ENCODE measurements around the gene CMTM7. TPM values are rescaled to one million over a fixed set of nuclear protein-coding genes. Genes with fewer than 3 reads are reported as not detected.

CMTM7 gene
- total RNA-seq, 1 experiment from 2014 or later, result 62.6 TPM

DNA sequence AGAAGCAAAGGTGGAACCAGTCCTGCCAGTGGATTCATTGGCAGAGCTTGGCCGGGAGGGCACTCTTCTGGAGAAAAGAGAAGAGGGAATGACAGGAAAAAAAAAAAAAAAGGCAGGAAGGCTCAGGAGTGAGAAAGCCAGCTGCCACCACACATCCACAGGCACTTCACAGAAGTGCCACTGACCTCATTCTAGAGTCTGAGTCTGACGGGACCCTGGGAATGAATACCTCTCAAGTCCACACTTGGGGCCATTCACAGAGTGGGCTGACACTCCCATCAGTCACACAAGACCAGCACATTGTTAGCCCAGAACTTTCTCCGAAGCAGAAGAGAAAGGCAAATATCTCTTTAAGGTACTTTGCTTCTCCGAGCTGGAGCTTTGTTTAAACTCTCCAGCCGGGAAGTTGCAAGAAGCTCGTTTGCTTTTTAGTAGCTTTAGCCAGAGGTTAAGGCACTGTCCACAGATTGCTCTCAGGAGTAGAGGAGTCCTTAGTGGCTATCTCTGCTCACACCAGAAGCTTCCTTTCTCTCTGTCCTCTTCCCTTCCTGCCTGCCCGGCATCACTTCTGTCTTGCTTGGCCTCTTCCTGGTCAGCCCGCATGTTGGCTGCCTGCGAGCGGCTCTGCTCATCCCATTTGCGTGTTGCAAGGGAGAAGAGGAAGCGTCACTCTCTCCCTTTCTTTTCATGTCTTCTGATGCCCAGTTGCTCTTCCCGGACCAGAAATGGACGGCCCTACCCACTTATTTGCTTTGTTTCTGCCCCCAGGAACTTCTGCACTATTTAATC, 57.2 kb downstream of the CMTM7 start:
- no peak for ATAC-seq
- RAD21 ChIA-PET (ENCODE audit: low non-redundant PET in 1 of 2, low total read pairs in 2 of 2, uncharacterized antibody in 2 of 2, unreplicated experiment in 2 of 2), result no interaction called here
- Histone ChIP-seq H3K4me3 (replicated peaks in 1 of 2; ENCODE audit: low read depth in 1 of 2, low read length in 2 of 2) (no peak overlapping the region), H3K9me2 (ENCODE audit: insufficient read depth) (no peaks in the 10 kb centered on the region), H3K4me1 (ENCODE audit: control insufficient read depth in 1 of 2, insufficient read depth in 2 of 2, low read length in 2 of 2) (peaks cover 2 to 5% of the 10 kb centered on the region in 2 experiments; a peak in 2 of 4 replicates), H3K9ac (ENCODE audit: low read length) (no peak overlapping the region), H2AFZ (ENCODE audit: low read depth, low read length, poor library complexity, severe bottlenecking) (no peak overlapping the region), H3K27me3 (ENCODE audit: insufficient read depth, low read length) (no peaks in the 10 kb centered on the region), H3K9me3 (ENCODE audit: control insufficient read depth in 1 of 2, insufficient read depth in 1 of 2, low read depth in 1 of 2, low read length in 2 of 2) (no peaks in the 10 kb centered on the region), H3K36me3 (ENCODE audit: control insufficient read depth in 1 of 2, insufficient read depth in 2 of 2, low read length in 2 of 2) (peaks cover 0 to 35% of the 10 kb centered on the region in 2 experiments; a peak in 2 of 4 replicates), H3K27ac (ENCODE audit: low read depth, low read length) (no peak overlapping the region), H3K79me2 (ENCODE audit: insufficient read depth, low read length) (peaks cover 75% of the 10 kb centered on the region), H3K4me2 (ENCODE audit: low read length) (no peak overlapping the region), H4K20me1 (ENCODE audit: insufficient read depth) (peaks cover 9% of the 10 kb centered on the region; the same call in 1 of the 2 replicates)
- no peak for TF ChIP-seq ELF1 (IDR thresholded peaks at IDR 0.05; ENCODE audit: borderline replicate concordance, low read depth)
- DNase-seq (ENCODE audit: low read depth, low spot score), result no peak
- CTCF ChIA-PET, result no interaction called here
- intact Hi-C loops (cut with micrococcal nuclease), result no loop called here
- POLR2A ChIA-PET, result no interaction called here
- no TSS peak for BruUV-seq (replicated peaks)

GRCh38 chr3:32449691-32450090, 58.0 kb downstream of the CMTM7 start:
- no peak for TF ChIP-seq POLR2AphosphoS5 (IDR thresholded peaks at IDR 0.05; ENCODE audit: low read depth, low read length)
- RAD21 ChIA-PET (ENCODE audit: low non-redundant PET in 1 of 2, low total read pairs in 2 of 2, uncharacterized antibody in 2 of 2, unreplicated experiment in 2 of 2), result no interaction called here
- Histone ChIP-seq H3K9ac (ENCODE audit: low read length) (no peak overlapping the region), H3K4me3 (replicated peaks in 1 of 2; ENCODE audit: low read depth in 1 of 2, low read length in 2 of 2) (no peak overlapping the region), H3K27me3 (ENCODE audit: insufficient read depth, low read length) (no peaks in the 10 kb centered on the region), H4K20me1 (ENCODE audit: insufficient read depth) (peaks cover 9% of the 10 kb centered on the region; the same call in 1 of the 2 replicates), H2AFZ (ENCODE audit: low read depth, low read length, poor library complexity, severe bottlenecking) (no peak overlapping the region), H3K9me3 (ENCODE audit: control insufficient read depth in 1 of 2, insufficient read depth in 1 of 2, low read depth in 1 of 2, low read length in 2 of 2) (no peaks in the 10 kb centered on the region), H3K79me2 (ENCODE audit: insufficient read depth, low read length) (peaks cover 75% of the 10 kb centered on the region), H3K9me2 (ENCODE audit: insufficient read depth) (no peaks in the 10 kb centered on the region), H3K4me1 (ENCODE audit: control insufficient read depth in 1 of 2, insufficient read depth in 2 of 2, low read length in 2 of 2) (no peaks in the 10 kb centered on the region), H3K27ac (ENCODE audit: low read depth, low read length) (no peak overlapping the region), H3K4me2 (ENCODE audit: low read length) (no peak overlapping the region), H3K36me3 (ENCODE audit: control insufficient read depth in 1 of 2, insufficient read depth in 2 of 2, low read length in 2 of 2) (peaks cover 3 to 35% of the 10 kb centered on the region in 2 experiments; a peak in 3 of 4 replicates)
- intact Hi-C loops (cut with micrococcal nuclease), result no loop called here
- POLR2A ChIA-PET, result no interaction called here
- BruUV-seq (replicated peaks), result no TSS peak
- CTCF ChIA-PET, result no interaction called here
- ATAC-seq (no peak), DNase-seq (ENCODE audit: low read depth, low spot score) (no peak)

Measured in HCT116 (cell line).